Melanocyte of skin (primary cell): ENCODE measurements around the gene CCDC152. TPM values are rescaled to one million over a fixed set of nuclear protein-coding genes. Genes with fewer than 3 reads are reported as not detected.

Source experiments
- total RNA-seq, 2 donors: library from RNA; depleted of rRNA; stranded (reverse); fragments of >200 nt; gene quantifications; 2 replicates each; pipeline ENCODE4 v1.2.3, GENCODE V29; 2012

Gene CCDC152
- total RNA-seq, result under 1 TPM; under 0.01 to 0.34 TPM

DNA sequence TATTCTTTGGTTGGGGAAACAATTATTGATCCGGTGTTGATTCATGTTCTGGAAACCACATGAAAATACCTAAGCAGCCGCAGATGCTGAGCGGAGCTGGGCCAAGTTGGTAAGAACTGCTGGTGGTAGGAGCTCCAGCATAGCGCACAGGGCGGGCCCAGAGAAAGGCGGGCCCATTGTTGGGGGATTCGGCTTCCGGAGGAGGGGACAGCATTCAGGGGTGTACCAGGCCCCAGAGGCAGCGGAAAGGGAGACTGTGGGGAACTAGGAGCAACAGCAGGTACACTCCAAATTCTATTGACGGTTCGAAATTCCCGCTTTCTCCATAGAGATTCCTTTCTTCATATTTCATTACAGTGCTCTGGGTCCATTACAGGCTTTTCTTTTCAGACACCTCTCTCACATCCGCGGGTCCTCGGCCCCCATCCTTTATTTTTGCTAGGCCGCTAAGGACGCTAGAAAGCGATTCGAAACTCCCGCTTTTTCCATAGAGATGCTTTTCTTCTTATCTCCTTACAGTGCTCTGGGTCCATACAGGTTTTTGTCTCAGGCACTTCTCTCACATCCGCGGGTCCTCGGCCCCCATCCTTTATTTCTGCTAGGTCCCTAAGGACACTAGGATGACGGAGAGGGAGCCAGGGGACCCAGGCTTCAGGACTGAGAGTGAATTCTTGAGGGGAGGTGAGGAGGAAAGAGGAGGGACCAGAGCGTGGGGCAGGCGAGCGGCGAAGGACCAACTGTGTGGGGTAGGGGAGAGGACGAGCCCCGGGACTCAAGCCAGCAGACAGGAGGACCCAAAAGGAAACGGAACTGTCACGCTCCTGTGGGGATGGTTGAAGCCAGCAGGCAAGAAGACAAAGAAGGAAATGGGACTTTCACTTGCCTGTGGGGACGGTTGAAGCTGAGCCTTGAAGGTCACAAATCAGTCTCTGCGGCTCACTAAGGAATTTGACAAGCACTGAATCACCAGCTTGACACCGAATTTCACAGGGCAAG is at the start of gene CCDC152:
CCDC152 (plus strand) TSS at position 213 of the 996 bp plus-strand sequence. CDS start 2,304 bp downstream, outside the sequence.

DNA sequence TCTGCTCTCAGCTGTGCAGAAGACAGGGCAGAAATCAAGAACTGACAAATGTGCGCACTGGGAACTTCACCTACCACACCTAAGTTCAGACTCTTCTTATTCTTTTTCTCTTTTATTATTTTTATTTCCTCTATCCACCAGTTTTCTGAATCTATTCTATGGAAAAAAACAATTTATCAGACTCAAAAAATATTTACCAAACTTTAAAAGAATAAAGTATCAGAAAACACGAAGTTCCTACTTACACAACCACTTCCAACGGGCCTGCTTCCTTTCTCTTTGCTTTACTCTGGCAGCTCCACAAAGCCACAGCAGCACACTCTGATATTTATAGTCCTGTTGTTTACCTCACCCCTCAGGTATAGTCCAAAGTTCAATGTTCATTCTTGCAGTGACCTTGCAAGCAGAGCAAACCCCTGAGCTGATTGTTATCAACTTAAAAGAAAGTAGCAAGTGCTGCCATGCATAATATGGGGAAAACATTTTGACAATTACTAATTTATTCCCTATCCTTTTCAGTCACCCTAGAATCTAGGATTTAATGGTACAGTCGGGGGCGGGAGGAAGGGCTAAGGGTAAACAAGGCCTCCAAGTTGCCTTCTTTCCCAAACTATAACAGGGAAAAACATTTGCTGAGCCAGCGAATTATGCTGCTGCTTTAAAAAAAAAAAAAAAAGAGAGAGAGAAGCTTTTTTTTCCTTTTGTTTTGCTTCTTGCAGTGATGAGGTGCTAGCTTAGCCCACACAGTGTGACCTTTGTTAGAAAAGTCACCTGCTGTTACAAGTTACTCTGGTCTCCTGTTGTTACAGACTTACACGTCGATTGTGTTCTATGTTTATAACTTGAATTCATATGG is 55.2 kb downstream of the CCDC152 start, which contains the start of gene SELENOP:
SELENOP (minus strand) TSS at position 302 of the 856 bp plus-strand sequence. CDS start 3,539 bp downstream, outside the sequence.

Other genes with a start within 250 kb of the CCDC152 start
- 1 to 10 TPM in 1 of 2 donors, not detected in 1; 1.3 TPM for gene SELENOP, start 55.1 kb downstream of the CCDC152 start, total RNA-seq